Fibroblast of lung (primary cell): Measurements from ENCODE around the gene MT1X. TPM values are rescaled to one million over a fixed set of nuclear protein-coding genes. Genes with fewer than 3 reads are reported as not detected.

ENCODE experiments used
- DNase-seq, 2 donors: peaks; one replicate each; pipeline versions ENCODE4 v3.0.0 to v3.0.0-alpha.2; 2010; ENCODE audit warnings: low read depth in 2 of 2
- H2AFZ ChIP-seq: 2 replicates; pipeline ENCODE4 v1.5.1; 2012; ENCODE audit warnings: low read length, control low read depth, inconsistent platforms
- H3K27ac ChIP-seq: 2 replicates; pipeline ENCODE4 v1.5.1; 2011; ENCODE audit warnings: low read length, control low read depth; ENCODE audit not compliant: insufficient read depth
- H3K27me3 ChIP-seq: 2 replicates; pipeline ENCODE4 v1.5.1; 2011; ENCODE audit warnings: mild to moderate bottlenecking, low read length; ENCODE audit not compliant: control insufficient read depth, insufficient read depth
- H3K36me3 ChIP-seq: 2 replicates; pipeline ENCODE4 v1.5.1; 2011; ENCODE audit warnings: low read length; ENCODE audit not compliant: control insufficient read depth, insufficient read depth
- H3K4me1 ChIP-seq: 2 replicates; pipeline ENCODE4 v1.5.1; 2011; ENCODE audit warnings: low read length; ENCODE audit not compliant: control insufficient read depth, insufficient read depth; ENCODE audit errors: extremely low read depth
- H3K4me2 ChIP-seq: 2 replicates; pipeline ENCODE4 v1.5.1; 2011; ENCODE audit warnings: low read length, control low read depth; ENCODE audit not compliant: insufficient read depth; ENCODE audit errors: extremely low read depth
- H3K4me3 ChIP-seq, 4 experiments: fragments of 200-600 bp in 1 of 4; sonication (generic) in 1 of 4; replicated peaks in 1 of 4; 2 replicates each; pipeline ENCODE4 v1.5.1; 2011 to 2016; ENCODE audit warnings: low read length in 4 of 4, low read depth in 3 of 4, mild to moderate bottlenecking in 3 of 4, control low read depth in 2 of 4, inconsistent platforms in 1 of 4, mixed read lengths in 1 of 4; ENCODE audit not compliant: insufficient read depth in 1 of 4; ENCODE audit errors: control extremely low read depth in 1 of 4
- H3K79me2 ChIP-seq: 2 replicates; pipeline ENCODE4 v1.5.1; 2012; ENCODE audit warnings: mild to moderate bottlenecking, low read length, inconsistent platforms; ENCODE audit not compliant: control insufficient read depth, insufficient read depth
- H3K9ac ChIP-seq: 2 replicates; pipeline ENCODE4 v1.5.1; 2011; ENCODE audit warnings: mild to moderate bottlenecking, low read length, control low read depth; ENCODE audit not compliant: insufficient read depth
- H3K9me3 ChIP-seq: 2 replicates; pipeline ENCODE4 v1.5.1; 2012; ENCODE audit warnings: low read depth, low read length; ENCODE audit not compliant: control insufficient read depth, insufficient read depth
- H4K20me1 ChIP-seq: 2 replicates; pipeline ENCODE4 v1.5.1; 2011; ENCODE audit warnings: low read length; ENCODE audit not compliant: control insufficient read depth, insufficient read depth; ENCODE audit errors: extremely low read depth
- EZH2 ChIP-seq: IDR thresholded peaks from 2 replicates; pipeline ENCODE4 v1.5.1; 2012; ENCODE audit warnings: low read length, control low read depth, mild to moderate bottlenecking; ENCODE audit errors: missing control alignments
- polyA plus RNA-seq, 2 donors: library from polyadenylated mRNA; depleted of rRNA in 1 of 2; stranded (reverse) in 1 of 2; unstranded in 1 of 2; fragments of >200 nt; gene quantifications; 2 replicates each; pipeline ENCODE4 v1.2.1, GENCODE V29; 2011 to 2012; ENCODE audit warnings: missing spikeins in 1 of 2
- total RNA-seq: library from RNA; depleted of rRNA; stranded (reverse); fragments of >200 nt; gene quantifications from 2 replicates; pipeline ENCODE4 v1.2.1, GENCODE V29; 2014
- TF ChIP-seq, protein P1 (sequence below), 2 donors: IDR thresholded peaks in 1 of 2; conservative IDR thresholded peaks in 1 of 2; 1 replicate in 1 of 2; 2 replicates in 1 of 2; pipeline ENCODE4 v1.5.1; 2011 to 2012; ENCODE audit warnings: low read length in 2 of 2, control low read depth in 1 of 2, inconsistent platforms in 1 of 2, low read depth in 1 of 2, mild to moderate bottlenecking in 1 of 2

MT1X gene
- total and polyA plus RNA-seq, 2 donors (not counting 1 experiment from before 2014, with no cell fraction given), result 137 to 242 TPM

DNA sequence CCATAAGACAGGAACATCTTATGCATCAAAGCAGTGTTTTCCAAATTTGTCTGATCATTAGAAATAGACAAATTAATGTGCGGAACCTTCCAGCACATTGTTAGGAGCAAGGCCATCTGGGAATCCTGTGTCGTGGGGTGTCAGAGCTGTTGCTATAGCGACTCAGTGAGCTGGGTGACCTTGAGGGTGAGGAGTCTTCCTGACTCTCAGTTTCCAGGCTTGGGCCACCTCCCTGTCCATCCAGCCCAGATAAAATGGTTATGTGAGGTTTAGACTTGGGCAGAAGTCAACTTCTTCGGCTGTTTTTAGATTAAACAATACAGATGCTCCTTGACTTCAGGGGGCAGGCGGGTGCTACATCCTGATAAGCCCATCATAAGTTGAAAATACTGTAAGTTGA, 20.6 kb downstream of the MT1X start:
- Histone ChIP-seq H3K4me2 (no peak overlapping the region), H3K36me3 (no peaks in the 10 kb centered on the region), H3K27ac (no peak overlapping the region), H4K20me1 (no peaks in the 10 kb centered on the region), H3K9ac (no peak overlapping the region), H3K79me2 (no peaks in the 10 kb centered on the region), H3K27me3 (no peaks in the 10 kb centered on the region), H3K9me3 (no peaks in the 10 kb centered on the region), H3K4me3 (no peak overlapping the region), H2AFZ (peak overlapping the region; percentile 64), H3K4me1 (peaks cover 4% of the 10 kb centered on the region)
- no peak for DNase-seq
- TF ChIP-seq EZH2, result no peak
- TF ChIP-seq, protein P1, sequence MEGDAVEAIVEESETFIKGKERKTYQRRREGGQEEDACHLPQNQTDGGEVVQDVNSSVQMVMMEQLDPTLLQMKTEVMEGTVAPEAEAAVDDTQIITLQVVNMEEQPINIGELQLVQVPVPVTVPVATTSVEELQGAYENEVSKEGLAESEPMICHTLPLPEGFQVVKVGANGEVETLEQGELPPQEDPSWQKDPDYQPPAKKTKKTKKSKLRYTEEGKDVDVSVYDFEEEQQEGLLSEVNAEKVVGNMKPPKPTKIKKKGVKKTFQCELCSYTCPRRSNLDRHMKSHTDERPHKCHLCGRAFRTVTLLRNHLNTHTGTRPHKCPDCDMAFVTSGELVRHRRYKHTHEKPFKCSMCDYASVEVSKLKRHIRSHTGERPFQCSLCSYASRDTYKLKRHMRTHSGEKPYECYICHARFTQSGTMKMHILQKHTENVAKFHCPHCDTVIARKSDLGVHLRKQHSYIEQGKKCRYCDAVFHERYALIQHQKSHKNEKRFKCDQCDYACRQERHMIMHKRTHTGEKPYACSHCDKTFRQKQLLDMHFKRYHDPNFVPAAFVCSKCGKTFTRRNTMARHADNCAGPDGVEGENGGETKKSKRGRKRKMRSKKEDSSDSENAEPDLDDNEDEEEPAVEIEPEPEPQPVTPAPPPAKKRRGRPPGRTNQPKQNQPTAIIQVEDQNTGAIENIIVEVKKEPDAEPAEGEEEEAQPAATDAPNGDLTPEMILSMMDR (conservative IDR thresholded peaks at IDR 0.05 in 1 of 2, IDR thresholded peaks at IDR 0.05 in 1 of 2; ENCODE audit: low read depth in 1 of 2, low read length in 2 of 2), result no peak

DNA sequence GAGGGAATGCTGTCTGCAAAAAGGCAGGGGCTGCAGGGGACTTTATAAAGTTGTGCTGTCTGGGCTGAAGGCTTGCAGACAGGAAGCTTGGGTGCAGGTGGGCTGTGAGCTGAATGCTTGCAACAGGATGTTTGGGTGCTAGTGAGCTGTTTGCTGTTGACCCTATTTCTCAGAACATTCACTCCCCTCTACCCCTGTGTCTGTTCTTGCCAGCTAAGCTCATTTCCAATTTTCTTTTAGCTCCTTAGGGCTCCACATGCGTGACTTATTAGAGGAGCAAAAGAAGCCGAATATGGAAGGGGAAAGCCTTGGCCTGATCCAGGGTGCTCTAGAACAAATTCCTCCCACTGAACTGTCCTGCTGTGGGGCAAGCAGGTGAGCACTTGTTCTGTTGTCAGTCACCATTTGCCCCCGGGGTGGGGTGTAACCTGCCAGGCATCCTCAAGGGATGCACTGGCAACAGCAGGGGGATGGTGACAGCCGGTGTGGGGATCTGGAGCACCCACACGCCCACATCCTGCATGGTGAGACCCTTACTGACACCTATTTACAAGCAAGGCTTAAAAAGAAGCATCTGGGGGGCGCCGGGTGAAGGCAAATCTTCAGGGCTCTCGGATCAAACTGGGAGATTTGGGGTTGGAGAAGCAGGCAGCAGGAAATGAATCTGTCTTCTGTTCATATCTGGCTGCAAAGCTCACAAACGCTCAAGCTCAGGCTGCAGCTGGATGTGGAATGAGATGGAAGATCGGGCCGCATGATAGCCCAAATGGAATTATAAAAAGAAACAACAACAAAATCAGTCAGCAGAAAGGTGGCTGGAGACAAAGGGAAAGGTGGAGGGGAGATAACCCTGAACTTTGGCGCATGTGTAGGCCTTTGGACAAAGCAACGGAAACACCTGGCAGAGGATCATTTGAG, 26.5 kb downstream of the MT1X start:
- Histone ChIP-seq H3K9me3 (no peaks in the 10 kb centered on the region), H2AFZ (no peak overlapping the region), H4K20me1 (no peaks in the 10 kb centered on the region), H3K4me2 (no peak overlapping the region), H3K4me1 (no peaks in the 10 kb centered on the region), H3K36me3 (no peaks in the 10 kb centered on the region), H3K27ac (no peak overlapping the region), H3K9ac (no peak overlapping the region), H3K79me2 (no peaks in the 10 kb centered on the region), H3K4me3 (no peak overlapping the region), H3K27me3 (no peaks in the 10 kb centered on the region)
- TF ChIP-seq, protein P1 (conservative IDR thresholded peaks at IDR 0.05 in 1 of 2, IDR thresholded peaks at IDR 0.05 in 1 of 2; ENCODE audit: low read depth in 1 of 2, low read length in 2 of 2), result no peak
- no peak for TF ChIP-seq EZH2
- no peak for DNase-seq

DNA sequence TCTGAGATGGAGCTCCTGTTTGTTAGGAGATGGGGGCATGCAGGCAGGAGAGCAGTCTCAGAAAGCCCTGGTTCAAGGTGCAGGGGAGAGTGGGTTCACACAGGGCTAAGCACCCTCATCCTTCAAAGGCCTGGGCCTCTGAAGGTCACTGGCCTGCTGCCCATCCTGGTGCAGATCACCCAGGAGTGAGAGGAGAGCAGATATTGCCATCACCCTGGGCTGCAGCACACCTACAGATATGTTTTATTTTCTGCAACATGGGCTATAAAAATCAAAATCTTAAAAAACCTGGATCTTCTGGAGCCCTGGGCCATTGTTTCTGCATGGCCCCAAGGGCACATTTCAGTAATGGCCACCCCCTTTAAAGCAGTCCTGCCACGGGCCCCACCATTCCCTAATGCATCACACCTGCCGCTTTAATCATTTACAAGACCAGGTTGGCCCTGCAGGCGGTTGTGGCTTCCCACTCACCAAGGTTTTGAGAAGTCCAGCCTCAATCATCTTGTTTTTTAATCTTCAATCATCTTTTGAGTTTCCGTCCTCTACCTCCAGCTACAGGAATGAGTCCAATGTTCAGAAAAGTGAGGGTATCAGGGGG, 27.3 kb downstream of the MT1X start:
- Histone ChIP-seq H3K27ac (no peak overlapping the region), H3K36me3 (no peaks in the 10 kb centered on the region), H3K79me2 (no peaks in the 10 kb centered on the region), H3K4me1 (no peaks in the 10 kb centered on the region), H2AFZ (no peak overlapping the region), H3K27me3 (no peaks in the 10 kb centered on the region), H3K9ac (no peak overlapping the region), H3K4me2 (no peak overlapping the region), H3K9me3 (no peaks in the 10 kb centered on the region), H3K4me3 (no peak overlapping the region), H4K20me1 (no peaks in the 10 kb centered on the region)
- no peak for DNase-seq
- TF ChIP-seq, protein P1 (conservative IDR thresholded peaks at IDR 0.05 in 1 of 2, IDR thresholded peaks at IDR 0.05 in 1 of 2; ENCODE audit: low read depth in 1 of 2, low read length in 2 of 2), result no peak
- no peak for TF ChIP-seq EZH2
